ENCODE data around the gene BIRC7. TPM values are rescaled to one million over a fixed set of nuclear protein-coding genes. Genes with fewer than 3 reads are reported as not detected.

Gene BIRC7
- total RNA-seq, 1 experiment from 2014 or later = 0.96 TPM

- no peaks in the 10 kb centered on the region for H3K27me3 ChIP-seq (ENCODE audit: insufficient read depth, low read length)
These were observed 23.1 kb downstream of the BIRC7 start for GRCh38 chr20:63258781-63259180.

GRCh38 chr20:63259734-63260460 is 24.2 kb downstream of the BIRC7 start:
- RAD21 ChIA-PET (ENCODE audit: low non-redundant PET in 1 of 2, low total read pairs in 2 of 2, uncharacterized antibody in 2 of 2, unreplicated experiment in 2 of 2) = no interaction called here
- intact Hi-C loops (cut with micrococcal nuclease) = no loop called here
- H3K36me3 ChIP-seq (ENCODE audit: control insufficient read depth in 1 of 2, insufficient read depth in 2 of 2, low read length in 2 of 2) = no peaks in the 10 kb centered on the region
- CTCF ChIA-PET = no interaction called here
- DNase-seq (ENCODE audit: low read depth, low spot score) = no peak
- no peaks in the 10 kb centered on the region for H4K20me1 ChIP-seq (ENCODE audit: insufficient read depth)
- H3K79me2 ChIP-seq (ENCODE audit: insufficient read depth, low read length) = no peaks in the 10 kb centered on the region
- no peaks in the 10 kb centered on the region for H3K9me2 ChIP-seq (ENCODE audit: insufficient read depth)
- POLR2A ChIA-PET = no interaction called here
- no TSS peak for BruUV-seq (replicated peaks)
- H3K9me3 ChIP-seq (ENCODE audit: control insufficient read depth in 1 of 2, insufficient read depth in 1 of 2, low read depth in 1 of 2, low read length in 2 of 2) = no peaks in the 10 kb centered on the region
- TF ChIP-seq CTCF (IDR thresholded peaks at IDR 0.05 in 2 of 3, conservative IDR thresholded peaks at IDR 0.05 in 1 of 3; ENCODE audit: borderline replicate concordance in 1 of 3, insufficient read depth in 1 of 3, low read depth in 2 of 3, low read length in 2 of 3) = no peak
- no peak for TF ChIP-seq SP1 (IDR thresholded peaks at IDR 0.05; ENCODE audit: low read depth)
- TF ChIP-seq, protein P1, sequence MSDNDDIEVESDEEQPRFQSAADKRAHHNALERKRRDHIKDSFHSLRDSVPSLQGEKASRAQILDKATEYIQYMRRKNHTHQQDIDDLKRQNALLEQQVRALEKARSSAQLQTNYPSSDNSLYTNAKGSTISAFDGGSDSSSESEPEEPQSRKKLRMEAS (IDR thresholded peaks at IDR 0.05) = no peak
- TF ChIP-seq EZH2phosphoT487 (IDR thresholded peaks at IDR 0.05; ENCODE audit: borderline replicate concordance) = no peak
- no peak overlapping the region for H3K27ac ChIP-seq (ENCODE audit: low read depth, low read length)
- no peaks in the 10 kb centered on the region for H3K4me1 ChIP-seq (ENCODE audit: control insufficient read depth in 1 of 2, insufficient read depth in 2 of 2, low read length in 2 of 2)
- no peak overlapping the region for H3K9ac ChIP-seq (ENCODE audit: low read length)
- H2AFZ ChIP-seq (ENCODE audit: low read depth, low read length, poor library complexity, severe bottlenecking) = no peak overlapping the region
- H3K4me2 ChIP-seq (ENCODE audit: low read length) = no peak overlapping the region
- ATAC-seq = no peak
- H3K4me3 ChIP-seq (replicated peaks in 1 of 2; ENCODE audit: low read depth in 1 of 2, low read length in 2 of 2) = no peak overlapping the region
- no peaks in the 10 kb centered on the region for H3K27me3 ChIP-seq (ENCODE audit: insufficient read depth, low read length)

More at GRCh38 chr20:63258781-63259180, 23.1 kb downstream of the BIRC7 start:
- H2AFZ ChIP-seq (ENCODE audit: low read depth, low read length, poor library complexity, severe bottlenecking) = no peak overlapping the region
- no peaks in the 10 kb centered on the region for H3K36me3 ChIP-seq (ENCODE audit: control insufficient read depth in 1 of 2, insufficient read depth in 2 of 2, low read length in 2 of 2)
- H3K27ac ChIP-seq (ENCODE audit: low read depth, low read length) = no peak overlapping the region
- intact Hi-C loops (cut with micrococcal nuclease) = no loop called here
- ATAC-seq (no peak), DNase-seq (ENCODE audit: low read depth, low spot score) (no peak)
- no peaks in the 10 kb centered on the region for H3K9me2 ChIP-seq (ENCODE audit: insufficient read depth)
- no peak overlapping the region for H3K9ac ChIP-seq (ENCODE audit: low read length)
- H3K4me2 ChIP-seq (ENCODE audit: low read length) = no peak overlapping the region
- no peaks in the 10 kb centered on the region for H4K20me1 ChIP-seq (ENCODE audit: insufficient read depth)
- H3K79me2 ChIP-seq (ENCODE audit: insufficient read depth, low read length) = no peaks in the 10 kb centered on the region
- BruUV-seq (replicated peaks) = no TSS peak
- H3K4me3 ChIP-seq (replicated peaks in 1 of 2; ENCODE audit: low read depth in 1 of 2, low read length in 2 of 2) = no peak overlapping the region
- H3K4me1 ChIP-seq (ENCODE audit: control insufficient read depth in 1 of 2, insufficient read depth in 2 of 2, low read length in 2 of 2) = no peaks in the 10 kb centered on the region
- POLR2A ChIA-PET = no interaction called here
- no peaks in the 10 kb centered on the region for H3K9me3 ChIP-seq (ENCODE audit: control insufficient read depth in 1 of 2, insufficient read depth in 1 of 2, low read depth in 1 of 2, low read length in 2 of 2)
- CTCF ChIA-PET = interaction anchor here (1.2 kb wide), 1 partner anchor 35 kb away, joined by 3 read pairs; no protein-coding TSS in a partner anchor
- RAD21 ChIA-PET (ENCODE audit: low non-redundant PET in 1 of 2, low total read pairs in 2 of 2, uncharacterized antibody in 2 of 2, unreplicated experiment in 2 of 2) = no interaction called here
- no peak for TF ChIP-seq CBX3 (IDR thresholded peaks at IDR 0.05; ENCODE audit: low read depth)
- no peak for TF ChIP-seq EZH2 (IDR thresholded peaks at IDR 0.05)
